Stimulated activated CD8-positive, alpha-beta memory T cell treated with anti-CD3 and anti-CD28 coated beads, Interleukin-12 subunit alpha, Interleukin-12 subunit beta, amount 100 ng/mL, for 24 hours (primary cell): ENCODE data around the gene SP110.
"Not testable (repeated sequence)": the region's sequence is repeated elsewhere in the genome, so short reads cannot be mapped to it uniquely, and the experiment has no call there.

ENCODE experiments used
- DNase-seq: peaks from one replicate; pipeline ENCODE4 v3.0.0-alpha.2; 2020; ENCODE audit errors: extremely low read depth

SP110 gene

GRCh38 chr2:230224458-230224857 is 4.7 kb upstream of the SP110 start:
- no peak for DNase-seq

GRCh38 chr2:230222829-230223228 is 3.0 kb upstream of the SP110 start:
- DNase-seq: not testable (repeated sequence)

- DNase-seq: no peak
Measured at GRCh38 chr2:230221493-230221892, 1.7 kb upstream of the SP110 start.

- DNase-seq: no peak
Measured at GRCh38 chr2:230220347-230220969, 674 bp upstream of the SP110 start.

GRCh38 chr2:230218421-230218820 is 1.4 kb downstream of the SP110 start:
- DNase-seq: no peak

GRCh38 chr2:230217424-230217823 is 2.4 kb downstream of the SP110 start:
- no peak for DNase-seq

GRCh38 chr2:230216489-230216888 is 3.3 kb downstream of the SP110 start:
- no peak for DNase-seq

- DNase-seq: no peak
Measured at GRCh38 chr2:230209422-230210051, 10.2 kb downstream of the SP110 start.

GRCh38 chr2:230208576-230208975 is 11.2 kb downstream of the SP110 start:
- no peak for DNase-seq

GRCh38 chr2:230205721-230206120 is 14.1 kb downstream of the SP110 start:
- DNase-seq: no peak

GRCh38 chr2:230205034-230205433 is 14.8 kb downstream of the SP110 start:
- DNase-seq: no peak

- DNase-seq: no peak
Measured at GRCh38 chr2:230203110-230203676, 16.6 kb downstream of the SP110 start.

- DNase-seq: no peak
Measured at GRCh38 chr2:230202430-230203109, 17.2 kb downstream of the SP110 start.

GRCh38 chr2:230184727-230185578 is 34.8 kb downstream of the SP110 start:
- no peak for DNase-seq

GRCh38 chr2:230181195-230181594 is 38.6 kb downstream of the SP110 start:
- no peak for DNase-seq

GRCh38 chr2:230179907-230180306 is 39.9 kb downstream of the SP110 start:
- no peak for DNase-seq

GRCh38 chr2:230178546-230179485 is 41.0 kb downstream of the SP110 start:
- DNase-seq: no peak

GRCh38 chr2:230176996-230177395 is 42.8 kb downstream of the SP110 start:
- no peak for DNase-seq

- no peak for DNase-seq
Measured at GRCh38 chr2:230174466-230174865, 45.3 kb downstream of the SP110 start.

- DNase-seq: no peak
Measured at GRCh38 chr2:230172852-230173251, 46.9 kb downstream of the SP110 start.

- DNase-seq: no peak
Measured at GRCh38 chr2:230172156-230172555, 47.6 kb downstream of the SP110 start.
